H1 (cell line): Measurements from ENCODE around the gene CACNA2D1. TPM values are rescaled to one million over a fixed set of nuclear protein-coding genes. Genes with fewer than 3 reads are reported as not detected.
"Not testable (repeated sequence)": the region's sequence is repeated elsewhere in the genome, so short reads cannot be mapped to it uniquely, and the experiment has no call there.

Experiments
- CTCF ChIA-PET: fragments of 300-600 bp; sonication (Branson Sonifier 250); formaldehyde crosslinking; loops from one replicate; lab custom pipeline; 2021; ENCODE audit not compliant: partially characterized antibody; lab: Charles Lee
- POLR2A ChIA-PET: fragments of 300-600 bp; sonication (Branson Sonifier 250); formaldehyde crosslinking; loops from one replicate; lab custom pipeline; 2021; ENCODE audit warnings: inconsistent platforms; ENCODE audit not compliant: partially characterized antibody; lab: Charles Lee
- DNase-seq, 2 experiments: peaks; one replicate each; pipeline versions ENCODE4 v3.0.0 to v3.0.0-alpha.2; 2010 to 2022; ENCODE audit warnings: low spot score in 2 of 2, low read depth in 1 of 2, mixed read lengths in 1 of 2
- FAIRE-seq: peaks from 2 replicates; lab custom pipeline; 2011; peaks lifted over from hg19 to GRCh38; lab: Jason Lieb, UNC
- H2AFZ ChIP-seq: 2 replicates; pipeline ENCODE4 v1.8.1; 2012; ENCODE audit warnings: low read length, inconsistent platforms
- H2AK5ac ChIP-seq: 2 replicates; pipeline ENCODE4 v1.6.1; 2013; ENCODE audit warnings: low read depth, low read length
- H2BK120ac ChIP-seq: replicated peaks from 2 replicates; pipeline ENCODE3; 2013; ENCODE audit warnings: low read depth, low read length, inconsistent platforms
- H2BK12ac ChIP-seq: 2 replicates; pipeline ENCODE4 v1.6.1; 2013; ENCODE audit warnings: low read depth, low read length
- H2BK15ac ChIP-seq: 2 replicates; pipeline ENCODE4 v1.6.1; 2013; ENCODE audit warnings: low read length
- H2BK20ac ChIP-seq: 2 replicates; pipeline ENCODE4 v1.6.1; 2013; ENCODE audit warnings: low read length
- H2BK5ac ChIP-seq: 2 replicates; pipeline ENCODE4 v1.6.1; 2013; ENCODE audit warnings: low read depth, low read length
- H3K14ac ChIP-seq: 2 replicates; pipeline ENCODE4 v1.6.1; 2013; ENCODE audit warnings: inconsistent platforms; ENCODE audit not compliant: insufficient read length
- H3K18ac ChIP-seq: 2 replicates; pipeline ENCODE4 v1.6.1; 2013; ENCODE audit warnings: low read length; ENCODE audit errors: extremely low read depth
- H3K23ac ChIP-seq: 2 replicates; pipeline ENCODE4 v1.6.1; 2013; ENCODE audit warnings: inconsistent platforms; ENCODE audit not compliant: insufficient read length
- H3K23me2 ChIP-seq: 2 replicates; pipeline ENCODE4 v1.6.1; 2013; ENCODE audit warnings: low read depth, low read length
- H3K27ac ChIP-seq: 2 replicates; pipeline ENCODE4 v1.6.1; 2011; ENCODE audit warnings: low read depth, low read length, inconsistent platforms
- H3K27me3 ChIP-seq, 4 experiments: replicated peaks in 1 of 4; 1 replicate in 1 of 4; 2 replicates in 3 of 4; pipeline versions ENCODE4 v1.6.1 to v1.8.1; 2011 to 2013; ENCODE audit warnings: low read length in 3 of 4, mild to moderate bottlenecking in 3 of 4, inconsistent platforms in 2 of 4, mixed read lengths in 2 of 4, moderate library complexity in 1 of 4; ENCODE audit not compliant: control insufficient read depth in 3 of 4, insufficient read depth in 3 of 4; ENCODE audit errors: extremely low read depth in 1 of 4
- H3K36me3 ChIP-seq, 4 experiments: 2 replicates each; pipeline versions ENCODE4 v1.6.1 to v1.8.1; 2011 to 2013; ENCODE audit warnings: mild to moderate bottlenecking in 4 of 4, low read length in 3 of 4, moderate library complexity in 2 of 4, control low read depth in 1 of 4, inconsistent platforms in 1 of 4; ENCODE audit not compliant: insufficient read depth in 4 of 4, control insufficient read depth in 2 of 4
- H3K4ac ChIP-seq: replicated peaks from 2 replicates; pipeline ENCODE3; 2013; ENCODE audit warnings: low read length, low read depth, mixed read lengths, inconsistent platforms; ENCODE audit not compliant: insufficient read length
- H3K4me1 ChIP-seq, 4 experiments: replicated peaks in 1 of 4; 1 replicate in 1 of 4; 2 replicates in 3 of 4; pipeline versions ENCODE4 v1.6.1 to v1.8.1; 2011 to 2013; ENCODE audit warnings: low read length in 3 of 4, inconsistent platforms in 2 of 4, mixed read lengths in 1 of 4; ENCODE audit not compliant: insufficient read depth in 4 of 4, control insufficient read depth in 3 of 4
- H3K4me2 ChIP-seq, 2 experiments: 2 replicates each; pipeline versions ENCODE4 v1.6.1 to v1.8.1; 2011 to 2013; ENCODE audit warnings: low read depth in 2 of 2, low read length in 2 of 2, control low read depth in 1 of 2, inconsistent platforms in 1 of 2, mild to moderate bottlenecking in 1 of 2; ENCODE audit not compliant: insufficient read depth in 1 of 2
- H3K4me3 ChIP-seq, 4 experiments: fragments of 200-600, 300-600 bp in 1 of 4; sonication (generic), shearing (Covaris generic), sonication (Bioruptor Twin) in 1 of 4; 2 replicates each; pipeline versions ENCODE4 v1.5.1 to v1.8.1; 2011 to 2016; ENCODE audit warnings: low read length in 4 of 4, low read depth in 3 of 4, control low read depth in 2 of 4, inconsistent platforms in 2 of 4, mild to moderate bottlenecking in 2 of 4, mixed read lengths in 1 of 4, moderate library complexity in 1 of 4; ENCODE audit not compliant: insufficient read depth in 2 of 4; ENCODE audit errors: extremely low read depth in 1 of 4
- H3K56ac ChIP-seq: replicated peaks from 2 replicates; pipeline ENCODE3; 2013; ENCODE audit warnings: low read depth, mild to moderate bottlenecking, mixed read lengths, low read length, inconsistent platforms; ENCODE audit not compliant: insufficient read length
- H3K79me1 ChIP-seq: 2 replicates; pipeline ENCODE4 v1.6.1; 2013; ENCODE audit warnings: low read depth, low read length, control low read depth
- H3K79me2 ChIP-seq, 2 experiments: 2 replicates each; pipeline versions ENCODE4 v1.6.1 to v1.8.1; 2012 to 2013; ENCODE audit warnings: low read length in 2 of 2, mild to moderate bottlenecking in 2 of 2, inconsistent platforms in 1 of 2; ENCODE audit not compliant: insufficient read depth in 2 of 2, control insufficient read depth in 1 of 2
- H3K9ac ChIP-seq, 4 experiments: replicated peaks in 1 of 4; 1 replicate in 1 of 4; 2 replicates in 3 of 4; pipeline versions ENCODE4 v1.6.1 to v1.8.1; 2011 to 2013; ENCODE audit warnings: low read depth in 3 of 4, low read length in 3 of 4, control low read depth in 2 of 4, mild to moderate bottlenecking in 2 of 4, moderate library complexity in 2 of 4, inconsistent platforms in 1 of 4; ENCODE audit errors: extremely low read depth in 1 of 4
- H3K9me3 ChIP-seq, 2 experiments: 2 replicates each; pipeline versions ENCODE4 v1.6.1 to v1.8.1; 2012 to 2013; ENCODE audit warnings: mild to moderate bottlenecking in 2 of 2, moderate library complexity in 2 of 2, control low read depth in 1 of 2, inconsistent platforms in 1 of 2, low read depth in 1 of 2, low read length in 1 of 2, mixed read lengths in 1 of 2; ENCODE audit not compliant: insufficient read depth in 2 of 2
- H4K20me1 ChIP-seq, 2 experiments: replicated peaks in 1 of 2; 2 replicates each; pipeline versions ENCODE3 to v1.8.1; 2011 to 2013; ENCODE audit warnings: inconsistent platforms in 2 of 2, low read length in 2 of 2, mild to moderate bottlenecking in 1 of 2; ENCODE audit not compliant: insufficient read depth in 2 of 2, control insufficient read depth in 1 of 2
- H4K5ac ChIP-seq: 2 replicates; pipeline ENCODE4 v1.6.1; 2013; ENCODE audit warnings: low read length, low read depth, mixed read lengths, inconsistent platforms; ENCODE audit not compliant: insufficient read length
- H4K8ac ChIP-seq: 2 replicates; pipeline ENCODE4 v1.8.0; 2013; ENCODE audit warnings: mild to moderate bottlenecking, moderate library complexity, low read length, inconsistent platforms; ENCODE audit not compliant: insufficient read depth; ENCODE audit errors: extremely low read depth
- H4K91ac ChIP-seq: replicated peaks from 2 replicates; pipeline ENCODE3; 2013; ENCODE audit warnings: low read length, mixed read lengths, inconsistent platforms; ENCODE audit not compliant: insufficient read length
- WGBS, 2 experiments: shearing (Covaris generic) in 1 of 2; methylation state at CpG; one replicate each; pipeline versions ENCODE4 v1.1.6 to v1.1.7; 2013 to 2015; ENCODE audit warnings: low lambda C conversion rate in 2 of 2, mixed read lengths in 2 of 2, inconsistent platforms in 1 of 2, low coverage in 1 of 2, missing lambda C conversion rate in 1 of 2; ENCODE audit not compliant: insufficient replicate concordance in 2 of 2, insufficient coverage in 1 of 2, insufficient read length in 1 of 2; ENCODE audit errors: extremely low coverage in 1 of 2, missing lambda C conversion rate in 1 of 2; 5-methylcytosine and 5-hydroxymethylcytosine counted together
- polyA plus RNA-seq, 7 experiments: library from polyadenylated mRNA; depleted of rRNA in 3 of 7; stranded (reverse) in 5 of 7; unstranded in 2 of 7; fragments of >200 nt in 5 of 7; fragments of 200-250 nt in 2 of 7; gene quantifications; 1 replicate in 5 of 7; 2 replicates in 1 of 7; 4 replicates in 1 of 7; pipeline versions ENCODE4 v1.2.1 to v1.2.3, GENCODE V29; 2011 to 2013; ENCODE audit warnings: missing spikeins in 2 of 7, mixed read lengths in 2 of 7
- total RNA-seq: library from RNA; stranded (reverse); fragmentation: NEBNext Ultra II Directional; extraction: Animal tissue kit (Norgen Biotek cat#: 25700); gene quantifications from 2 replicates; pipeline ENCODE4 v1.2.1, GENCODE V29; 2021

CACNA2D1 gene
- total and polyA plus RNA-seq, 2 of the 8 experiments (the other 6 are each of a cell fraction or from before 2014, with no cell fraction given) = 4.3 to 27.3 TPM

- DNase-seq, H4K20me1 ChIP-seq, H2BK20ac ChIP-seq, H3K27ac ChIP-seq, H2AK5ac ChIP-seq, FAIRE-seq, H3K4me2 ChIP-seq, H3K9ac ChIP-seq, H3K23ac ChIP-seq, H3K4me3 ChIP-seq, H2BK120ac ChIP-seq, H4K8ac ChIP-seq, H3K9me3 ChIP-seq, H3K4me1 ChIP-seq, H2BK12ac ChIP-seq, H3K79me2 ChIP-seq, H4K91ac ChIP-seq, H3K79me1 ChIP-seq, POLR2A ChIA-PET, H3K56ac ChIP-seq, H4K5ac ChIP-seq, H2BK5ac ChIP-seq, H3K36me3 ChIP-seq, H3K14ac ChIP-seq, H3K4ac ChIP-seq, H2BK15ac ChIP-seq, H2AFZ ChIP-seq, H3K27me3 ChIP-seq, H3K23me2 ChIP-seq, H3K18ac ChIP-seq: not testable (repeated sequence)
- 93% methylated on average over 9 of the region's 9 CpGs; no CpG with 5 or more reads in 1 of the 2 experiments for WGBS, 2 experiments
- CTCF ChIA-PET = interaction anchor here (1.1 to 5.8 kb wide), 3 partner anchors 21 to 514 kb away, joined by 3 to 42 read pairs (median 4); no protein-coding TSS in a partner anchor
These were observed 429.0 kb downstream of the CACNA2D1 start for GRCh38 chr7:82014574-82014973.
